OCI-M2 (cell line): Measurements from ENCODE around the gene STEAP3.
"Not testable (repeated sequence)": the region's sequence is repeated elsewhere in the genome, so short reads cannot be mapped to it uniquely, and the experiment has no call there.

Source experiments
- DNase-seq: peaks from one replicate; lab custom pipeline; 2025; ENCODE audit not compliant: unreplicated experiment; lab: John Stamatoyannopoulos, UW

STEAP3 gene

DNA sequence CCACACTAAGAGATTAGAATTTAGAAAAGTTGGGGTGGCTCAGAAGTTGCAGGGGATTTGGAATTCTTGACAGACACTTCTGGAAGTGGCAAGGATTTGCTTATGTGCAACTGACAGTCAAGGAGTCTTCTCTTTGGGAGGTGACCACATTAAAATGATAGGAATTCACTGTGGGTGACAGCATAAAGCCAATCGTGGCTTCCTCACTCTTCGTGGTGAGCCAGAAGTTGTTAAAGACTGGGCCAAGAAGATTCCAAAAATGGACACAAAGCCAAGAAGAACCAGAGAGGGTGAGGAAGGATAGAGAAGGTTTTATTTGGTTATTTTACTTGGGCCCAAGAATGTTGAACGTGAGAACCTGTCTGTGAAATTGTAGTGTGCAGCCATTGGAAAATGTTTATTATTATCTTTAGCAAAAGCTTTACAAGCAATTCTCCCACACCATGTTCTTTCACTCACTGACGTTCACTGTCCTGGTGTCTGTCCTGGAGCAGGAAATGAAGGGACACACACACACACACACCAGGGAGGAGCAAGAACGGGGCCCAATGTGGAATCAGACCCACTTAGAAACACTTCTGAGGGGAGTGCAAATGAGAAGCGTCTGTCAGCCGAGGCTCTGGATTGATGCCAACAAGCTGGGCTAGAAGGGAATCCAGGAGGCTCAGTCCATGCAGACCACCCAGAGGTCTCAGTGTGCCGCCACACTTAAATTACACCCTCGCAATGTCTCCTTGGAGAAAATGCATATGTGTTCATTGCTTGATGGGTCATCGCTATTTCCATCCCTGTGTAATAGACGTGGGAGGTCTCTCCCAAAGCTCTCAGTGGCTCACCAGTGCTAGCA lies 37.2 kb downstream of the STEAP3 start:
- no peak for DNase-seq

GRCh38 chr2:119261493-119262225 lies 38.0 kb downstream of the STEAP3 start:
- DNase-seq: no peak

GRCh38 chr2:119263025-119263424 lies 39.4 kb downstream of the STEAP3 start:
- DNase-seq: no peak

DNA sequence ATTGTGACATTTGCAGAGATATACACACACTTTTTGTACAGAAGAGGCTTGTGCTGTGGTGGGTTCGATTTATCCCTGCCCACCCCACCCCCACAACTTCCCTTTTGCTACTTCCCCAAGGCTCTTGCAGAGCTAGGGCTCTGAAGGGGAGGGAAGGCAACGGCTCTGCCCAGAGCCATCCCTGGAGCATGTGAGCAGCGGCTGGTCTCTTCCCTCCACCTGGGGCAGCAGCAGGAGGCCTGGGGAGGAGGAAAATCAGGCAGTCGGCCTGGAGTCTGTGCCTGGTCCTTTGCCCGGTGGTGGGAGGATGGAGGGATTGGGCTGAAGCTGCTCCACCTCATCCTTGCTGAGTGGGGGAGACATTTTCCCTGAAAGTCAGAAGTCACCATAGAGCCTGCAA lies 40.0 kb downstream of the STEAP3 start:
- DNase-seq: no peak

DNA sequence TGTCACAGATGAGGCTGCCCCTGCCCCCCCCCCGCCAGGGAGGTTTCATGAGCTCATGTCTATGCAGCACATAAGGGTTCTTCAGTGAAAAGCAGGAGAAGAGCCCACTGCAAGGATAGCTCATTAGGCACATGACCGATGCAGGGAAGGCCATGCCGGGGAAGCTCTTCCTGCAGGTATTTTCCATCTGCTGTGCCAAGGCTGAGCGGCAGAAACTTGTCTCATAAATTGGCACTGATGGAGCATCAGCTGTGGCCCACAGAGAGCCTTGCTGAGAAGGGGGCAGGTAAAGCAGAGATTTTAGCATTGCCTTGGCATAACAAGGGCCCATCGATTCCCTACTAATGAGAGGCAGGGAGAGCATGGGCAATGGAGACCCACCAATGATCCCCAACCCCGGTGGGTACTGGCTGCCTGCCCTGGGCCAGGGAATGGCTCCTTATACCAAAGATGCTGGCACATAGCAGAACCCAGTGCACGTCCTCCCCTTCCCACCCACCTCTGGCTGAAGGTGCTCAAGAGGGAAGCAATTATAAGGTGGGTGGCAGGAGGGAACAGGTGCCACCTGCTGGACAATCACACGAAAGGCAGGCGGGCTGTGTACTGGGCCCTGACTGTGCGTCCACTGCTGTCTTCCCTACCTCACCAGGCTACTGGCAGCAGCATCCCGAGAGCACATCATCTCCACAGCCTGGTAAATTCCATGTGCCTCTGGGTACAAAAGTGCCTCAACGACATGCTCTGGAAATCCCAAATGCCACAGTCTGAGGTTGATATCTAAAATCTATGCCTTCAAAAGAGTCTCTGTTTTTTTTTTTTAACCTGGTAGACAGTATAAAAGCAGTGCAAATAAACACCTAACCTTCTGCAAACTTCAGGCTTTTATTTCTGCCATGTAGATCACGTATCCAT lies 41.4 kb downstream of the STEAP3 start:
- no peak for DNase-seq

GRCh38 chr2:119265693-119266066 lies 42.0 kb downstream of the STEAP3 start:
- DNase-seq: no peak

- no peak for DNase-seq
Measured at GRCh38 chr2:119266091-119266589, 42.5 kb downstream of the STEAP3 start.

- no peak for DNase-seq
Measured at GRCh38 chr2:119267604-119268003, 44.0 kb downstream of the STEAP3 start.

DNA sequence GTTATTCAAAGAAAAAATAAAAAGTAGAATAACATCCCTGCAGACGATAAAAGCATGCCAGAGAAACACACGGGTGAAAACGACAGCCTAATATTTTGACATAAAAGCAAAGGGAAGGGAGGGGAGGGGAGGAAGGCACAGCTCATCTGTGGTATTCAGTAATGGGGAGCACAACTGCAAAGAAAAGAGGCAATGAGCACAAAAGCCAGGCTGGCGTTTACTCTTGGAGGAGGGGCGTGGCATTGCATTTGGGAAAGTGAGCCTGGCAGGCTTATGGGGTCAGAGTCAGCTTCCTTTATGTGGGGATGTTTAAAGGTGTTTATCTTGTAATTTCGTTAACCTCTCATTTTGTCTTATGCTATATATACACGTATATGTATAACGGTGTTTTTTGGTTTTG lies 53.2 kb downstream of the STEAP3 start:
- no peak for DNase-seq

- DNase-seq: not testable (repeated sequence)
Measured at GRCh38 chr2:119278385-119278784, 54.8 kb downstream of the STEAP3 start.

- no peak for DNase-seq
Measured at GRCh38 chr2:119278946-119279345, 55.3 kb downstream of the STEAP3 start.

- DNase-seq: no peak
Measured at GRCh38 chr2:119279666-119280065, 56.0 kb downstream of the STEAP3 start.

DNA sequence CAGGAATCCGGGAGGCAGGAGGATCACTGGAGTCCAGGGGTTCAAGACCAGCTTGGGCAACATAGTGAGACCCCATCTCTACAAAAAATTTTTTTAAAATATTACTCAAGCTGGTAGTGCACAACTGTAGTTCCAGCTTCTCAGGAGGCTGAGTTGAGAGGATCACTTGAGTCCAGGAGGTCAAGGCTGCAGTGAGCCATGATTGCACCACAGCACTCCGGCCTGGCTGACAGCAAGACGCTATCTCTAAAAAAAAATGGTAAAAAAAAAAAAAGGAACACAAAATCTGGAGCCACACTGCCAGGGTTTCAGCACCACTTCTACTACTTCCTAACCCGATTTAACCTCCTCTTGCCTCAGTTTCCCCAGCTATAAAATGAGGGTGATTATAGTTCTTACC lies 57.0 kb downstream of the STEAP3 start:
- DNase-seq: no peak

- no peak for DNase-seq
Measured at GRCh38 chr2:119282146-119282995, 58.7 kb downstream of the STEAP3 start.

DNA sequence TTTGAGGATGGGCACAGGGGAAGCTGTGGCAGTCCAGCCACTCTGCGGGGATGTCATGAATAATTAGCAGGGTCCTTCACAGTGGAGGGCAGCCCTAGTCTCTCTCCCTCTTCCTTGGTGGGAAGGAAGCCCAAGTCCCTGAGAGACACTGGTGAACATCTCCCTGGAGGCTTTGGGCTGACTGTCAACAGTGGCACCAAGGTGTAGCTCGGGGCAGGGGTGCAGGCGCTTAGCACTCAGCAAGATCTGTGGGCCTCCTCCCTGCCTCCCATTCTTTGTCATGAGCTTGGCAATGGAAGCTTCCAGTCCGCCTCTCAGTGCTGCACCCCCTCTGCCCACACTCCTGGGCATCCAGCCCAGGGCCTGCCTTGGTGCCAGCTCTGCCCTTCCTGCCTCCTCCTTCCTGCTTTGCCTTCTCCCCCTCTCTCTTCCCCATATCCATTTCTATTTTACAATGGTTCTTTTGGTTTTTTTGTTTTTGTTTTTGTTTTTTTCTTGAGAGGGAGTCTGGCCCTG lies 59.4 kb downstream of the STEAP3 start:
- DNase-seq: no peak

DNA sequence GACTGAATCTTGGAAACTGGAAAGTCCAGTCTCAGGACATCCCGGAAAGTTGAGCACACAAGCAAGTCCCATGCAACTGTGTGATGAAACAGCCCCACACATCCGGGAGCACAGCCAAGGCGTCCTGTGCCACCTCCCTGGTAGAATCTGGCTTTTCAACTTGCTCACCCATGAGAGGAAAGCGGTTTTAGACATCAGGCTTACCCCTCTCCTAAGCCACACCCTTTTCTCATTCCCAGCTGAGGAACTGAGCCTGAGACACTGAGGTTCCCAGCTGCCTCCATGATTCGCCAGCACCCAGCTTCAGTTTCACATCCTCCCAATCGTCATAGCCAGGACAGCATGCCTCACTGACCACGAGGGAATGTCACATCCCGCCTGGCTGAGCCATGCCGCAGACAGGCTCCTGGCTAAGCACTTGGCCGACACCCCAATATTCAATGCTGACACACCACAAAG lies 60.3 kb downstream of the STEAP3 start:
- DNase-seq: no peak

GRCh38 chr2:119286661-119287060 lies 63.0 kb downstream of the STEAP3 start:
- DNase-seq: no peak

- no peak for DNase-seq
Measured at GRCh38 chr2:119288576-119288975, 64.9 kb downstream of the STEAP3 start.

- no peak for DNase-seq
Measured at GRCh38 chr2:119289093-119289492, 65.5 kb downstream of the STEAP3 start.

DNA sequence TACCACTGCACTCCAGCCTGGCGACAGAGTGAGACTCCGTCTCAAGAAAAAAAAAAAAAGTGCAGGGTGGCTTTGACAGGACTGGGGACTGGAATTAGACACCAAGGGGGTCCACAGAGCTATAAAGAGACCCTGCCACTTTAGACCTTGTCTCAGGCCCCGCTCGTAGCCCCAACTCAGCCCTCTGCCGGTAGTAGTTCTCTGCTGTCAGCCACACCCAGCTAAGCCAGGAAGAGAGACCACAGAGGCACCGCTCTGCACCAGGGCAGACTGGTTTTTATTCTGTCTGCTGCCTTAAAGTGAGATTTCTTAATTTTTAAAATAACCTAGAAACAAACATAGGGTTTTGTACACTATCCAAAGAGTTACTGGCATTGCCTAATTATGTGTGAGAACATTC lies 66.0 kb downstream of the STEAP3 start:
- no peak for DNase-seq
